NCI-H2081 treated with DMSO at 0.1 percent for 48 hours (cell line): Measurements from ENCODE around the gene CELF3.

ENCODE experiments used
- DNase-seq: peaks from one replicate; lab custom pipeline; 2025; lab: John Stamatoyannopoulos, UW

Gene CELF3

DNA sequence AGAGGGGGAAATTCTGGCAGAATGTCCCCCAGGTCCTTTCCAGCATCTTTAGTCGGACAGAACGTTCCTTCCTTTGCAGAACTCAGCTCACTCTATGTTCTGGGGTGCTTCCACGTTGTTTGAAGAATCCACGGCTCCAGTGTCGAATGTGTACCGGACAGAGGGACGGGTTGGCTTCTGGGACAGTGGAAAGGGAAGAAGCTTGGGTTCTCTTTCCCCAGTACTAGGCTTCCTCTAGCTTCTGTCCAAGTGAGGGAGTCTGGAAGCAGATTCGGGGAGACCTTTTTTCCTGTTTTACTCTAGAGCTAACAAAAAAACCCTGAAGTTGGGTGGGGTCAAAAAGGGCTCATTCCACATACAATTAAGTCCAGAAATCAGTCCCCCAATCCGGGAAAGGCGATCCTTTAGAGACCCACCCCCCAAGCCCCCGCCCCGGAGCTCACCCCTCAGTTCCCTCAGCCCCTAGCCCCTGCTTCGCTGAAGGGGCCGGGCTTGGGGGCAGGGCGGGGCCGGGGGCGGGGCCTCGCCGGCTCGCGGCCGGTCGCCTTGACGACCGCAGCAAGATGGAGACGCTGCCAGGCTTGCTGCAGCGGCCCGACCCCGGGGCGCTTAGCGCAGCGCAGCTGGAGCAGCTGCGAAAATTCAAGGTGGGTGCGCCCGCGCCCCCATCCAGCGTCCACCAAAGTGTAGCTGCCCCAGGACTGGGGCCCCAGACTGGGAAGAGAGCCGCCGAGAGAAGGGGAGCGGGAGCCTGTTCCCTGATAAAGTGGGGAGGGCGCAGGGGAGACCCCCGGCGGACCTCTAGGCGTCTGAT is 4.6 kb upstream of the CELF3 start, which contains the start of gene RIIAD1:
Gene RIIAD1, plus strand, starts transcription at position 549 of the 814 bp plus-strand sequence. Its CDS starts 15 bp downstream, at position 564.
- DNase-seq, result no peak

DNA sequence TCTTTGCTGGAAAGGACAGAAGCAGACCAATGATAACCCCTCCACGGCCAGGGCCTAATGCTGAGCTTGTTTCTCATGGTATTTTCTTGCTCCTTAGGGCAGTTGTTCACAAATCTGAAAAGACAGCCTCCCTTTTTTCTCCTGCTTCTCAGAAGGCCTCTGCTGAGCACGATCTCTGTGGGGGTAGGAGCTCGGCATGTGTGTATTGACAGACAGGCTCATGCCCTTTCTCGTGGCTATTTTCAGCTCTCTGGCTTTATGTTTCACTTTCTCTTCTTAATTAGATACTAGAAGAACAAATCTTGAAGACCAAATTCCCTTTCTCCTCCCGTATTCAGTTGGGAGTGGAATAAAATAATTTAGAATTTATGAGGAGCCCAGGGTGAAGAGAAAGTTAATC is 4.0 kb upstream of the CELF3 start:
- no peak for DNase-seq

DNA sequence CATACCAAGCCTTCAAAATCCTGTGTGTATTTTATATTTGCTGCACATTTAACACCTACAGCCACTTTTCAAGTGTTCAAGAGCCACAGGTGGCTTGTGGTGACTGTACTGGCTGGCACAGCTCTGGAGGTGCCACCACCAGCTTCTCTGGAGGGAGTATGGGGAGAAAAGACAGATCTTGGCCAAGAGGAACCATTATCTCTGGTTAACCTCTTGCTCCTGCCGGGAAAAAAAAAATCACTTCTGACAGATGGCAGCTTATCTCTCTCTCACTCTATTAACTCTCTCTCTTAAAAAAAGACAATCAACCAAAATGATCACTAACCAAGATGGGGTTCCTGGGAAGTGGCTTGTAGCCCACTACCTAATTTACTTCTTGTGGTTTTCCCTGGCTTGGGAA is 3.5 kb upstream of the CELF3 start:
- DNase-seq, result no peak

DNA sequence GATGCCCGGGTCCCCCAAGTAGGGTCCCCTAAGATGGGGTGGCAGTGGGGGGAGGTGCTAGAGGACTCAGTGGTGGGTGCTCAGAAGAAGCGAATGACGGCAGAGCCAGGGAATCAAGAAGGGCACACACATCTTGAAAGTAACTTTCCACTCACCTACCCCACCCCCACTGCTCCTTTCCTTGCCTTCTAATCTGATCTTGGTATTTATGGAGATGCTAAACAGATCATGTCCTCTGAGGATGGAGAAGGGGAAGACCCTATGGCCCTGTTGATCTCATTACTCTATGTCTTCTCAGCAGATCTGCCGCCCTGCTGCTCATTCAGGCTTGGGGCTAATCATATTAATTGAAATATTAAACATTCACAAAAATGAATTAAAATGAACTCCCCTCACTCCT is 2.1 kb upstream of the CELF3 start:
- no peak for DNase-seq

DNA sequence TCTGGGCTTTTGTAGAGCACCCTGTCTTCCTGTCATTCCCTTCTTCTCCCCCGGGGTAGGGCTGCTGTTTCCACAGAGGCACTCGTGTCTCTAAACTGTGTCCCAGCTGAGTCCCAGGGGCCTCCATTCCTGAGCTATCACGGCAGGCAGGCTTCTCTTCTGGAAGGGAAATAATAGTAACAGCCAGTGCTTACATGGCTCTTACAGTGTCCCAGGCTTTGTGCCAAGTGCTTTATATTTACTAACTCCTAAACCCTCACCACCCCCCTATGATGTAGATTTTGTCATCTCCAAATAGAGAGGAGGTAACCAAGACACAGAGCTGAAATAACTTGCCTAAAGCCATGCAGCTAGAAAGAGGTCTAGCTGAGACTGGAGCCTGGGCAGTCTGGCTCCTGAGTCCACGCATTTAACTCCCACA is 1.4 kb upstream of the CELF3 start:
- no peak for DNase-seq

DNA sequence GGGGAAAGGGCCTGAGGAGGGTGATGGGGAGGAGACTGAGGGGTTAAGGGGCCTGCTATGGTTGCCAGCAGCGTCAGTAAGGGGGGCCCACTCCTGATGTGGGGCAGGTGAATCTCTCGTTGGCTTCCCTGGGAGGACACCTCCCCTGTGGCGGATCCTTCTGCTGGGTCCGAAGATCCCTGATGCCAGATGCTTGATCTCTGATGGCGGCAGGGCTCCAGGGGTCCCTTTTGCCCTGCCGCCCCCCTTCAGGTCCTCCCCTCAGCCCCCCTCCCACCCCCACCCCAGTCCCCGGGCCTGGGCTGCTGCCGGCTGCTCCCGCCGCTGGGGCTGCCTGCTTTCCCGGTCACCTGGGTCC is 219 bp downstream of the CELF3 start:
- DNase-seq, result no peak

DNA sequence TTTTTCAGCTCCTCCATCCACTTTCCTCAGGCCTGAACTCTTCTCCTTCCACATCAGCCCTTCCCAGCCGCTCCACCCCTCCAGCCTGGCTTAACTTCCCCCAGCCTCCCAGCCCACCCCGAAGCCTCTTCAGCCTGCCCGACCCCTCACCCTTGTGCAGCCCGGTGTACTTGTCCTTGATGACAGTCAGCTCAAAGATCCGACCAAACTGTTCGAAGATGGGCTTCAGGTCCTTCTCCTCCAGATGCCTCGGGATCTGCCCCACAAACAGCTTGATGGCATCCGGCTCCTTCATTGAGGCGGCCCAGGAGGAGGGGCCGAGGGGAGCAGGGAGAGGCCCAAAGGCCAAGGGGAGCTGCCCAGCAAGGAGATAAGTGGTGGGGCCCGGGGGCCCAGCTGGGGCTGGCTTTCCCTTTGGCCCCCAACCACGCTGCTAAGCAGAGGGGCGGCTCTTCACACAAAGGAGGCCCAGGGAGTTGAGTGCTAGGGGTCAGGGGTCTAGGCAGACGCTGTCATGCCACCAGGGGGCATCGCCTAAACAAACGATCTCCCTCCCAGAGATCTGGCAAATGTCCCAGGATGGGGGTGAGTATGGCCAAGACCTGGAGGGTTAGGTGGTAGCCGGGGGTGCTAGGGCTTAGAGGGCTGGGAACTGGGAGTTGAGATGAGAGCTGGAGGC is 738 bp downstream of the CELF3 start:
- peak; percentile 18 for DNase-seq

DNA sequence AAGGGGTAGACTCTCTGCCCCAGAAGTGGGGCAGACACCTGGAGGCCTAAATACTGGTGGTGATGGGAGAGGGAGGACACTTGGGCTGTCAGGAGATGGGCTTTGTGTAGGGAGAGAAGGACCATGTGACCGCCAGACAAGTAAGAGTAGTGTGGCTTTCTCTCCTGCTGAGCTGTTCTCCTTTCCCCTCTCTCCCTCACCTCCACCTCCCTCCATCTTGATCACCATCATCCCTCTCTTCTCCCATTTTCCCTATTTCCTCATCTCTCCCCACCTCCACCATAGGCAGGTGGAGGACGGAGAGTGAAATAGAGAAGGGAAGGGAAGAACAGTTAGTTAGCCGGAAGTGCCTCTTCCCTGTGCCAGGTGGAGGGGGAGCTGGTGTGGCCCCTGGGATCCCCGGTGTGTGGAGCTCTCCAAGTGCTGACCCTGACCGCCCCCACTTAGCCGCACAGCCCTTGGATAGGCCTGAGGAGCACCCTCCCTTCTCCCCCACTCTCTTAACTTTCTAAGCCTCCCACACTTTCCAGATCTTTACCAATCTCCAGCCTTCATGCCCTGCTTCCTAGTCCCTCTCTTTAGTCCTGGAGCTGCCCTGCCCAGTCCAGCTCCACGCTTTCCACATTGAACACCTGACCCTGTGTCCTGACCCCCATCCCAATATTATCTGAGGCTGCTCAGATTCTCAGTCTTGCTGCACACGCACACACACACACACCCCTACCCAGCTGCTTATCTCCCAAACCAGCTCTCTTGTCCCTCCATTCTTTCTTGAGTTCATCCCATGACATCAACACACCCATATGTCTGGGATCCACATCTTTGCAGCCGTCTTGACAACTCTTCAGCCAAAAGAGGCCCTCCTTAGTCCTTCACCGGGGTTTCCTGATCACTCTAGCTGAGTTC is 1.5 kb downstream of the CELF3 start:
- DNase-seq, result no peak

DNA sequence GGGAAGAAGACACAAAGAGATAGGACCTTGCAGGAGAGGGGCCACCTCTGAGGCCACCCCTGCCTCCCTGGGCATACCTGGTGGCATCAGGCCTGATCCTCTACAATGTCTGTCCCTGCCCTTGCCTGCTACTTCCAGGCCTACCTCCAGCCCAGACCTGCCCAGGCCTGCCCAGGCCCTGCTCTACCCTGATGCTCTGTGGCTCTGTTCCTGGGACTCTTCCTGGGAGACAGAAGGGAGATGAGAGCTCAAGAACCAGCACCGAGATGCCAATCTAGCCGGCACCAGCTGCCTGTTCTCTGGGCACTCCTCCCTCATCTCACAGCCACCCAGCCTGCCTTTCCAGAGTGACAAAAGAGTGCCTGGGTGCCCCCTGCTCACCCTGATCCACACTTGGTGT is 2.7 kb downstream of the CELF3 start:
- DNase-seq, result no peak

DNA sequence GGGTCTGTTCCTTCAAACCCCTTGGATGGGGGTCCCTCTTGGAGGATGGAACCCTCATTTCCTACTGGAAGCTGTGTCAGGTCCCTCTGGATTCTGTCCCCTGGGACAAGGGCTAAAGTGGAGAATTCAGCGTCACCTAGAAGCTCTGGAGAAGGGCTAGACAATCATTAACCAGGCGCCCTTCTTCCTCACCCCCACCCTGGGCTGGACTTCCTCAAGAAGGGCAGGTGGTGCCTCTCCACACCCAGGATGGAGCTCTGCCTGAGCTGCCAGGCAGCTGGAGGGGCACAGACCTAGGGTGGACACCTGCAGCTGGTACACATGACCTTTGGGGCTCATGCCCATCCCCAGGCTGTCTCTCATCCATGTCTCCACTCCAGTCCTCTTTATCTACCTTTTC is 3.6 kb downstream of the CELF3 start:
- DNase-seq, result no peak

DNA sequence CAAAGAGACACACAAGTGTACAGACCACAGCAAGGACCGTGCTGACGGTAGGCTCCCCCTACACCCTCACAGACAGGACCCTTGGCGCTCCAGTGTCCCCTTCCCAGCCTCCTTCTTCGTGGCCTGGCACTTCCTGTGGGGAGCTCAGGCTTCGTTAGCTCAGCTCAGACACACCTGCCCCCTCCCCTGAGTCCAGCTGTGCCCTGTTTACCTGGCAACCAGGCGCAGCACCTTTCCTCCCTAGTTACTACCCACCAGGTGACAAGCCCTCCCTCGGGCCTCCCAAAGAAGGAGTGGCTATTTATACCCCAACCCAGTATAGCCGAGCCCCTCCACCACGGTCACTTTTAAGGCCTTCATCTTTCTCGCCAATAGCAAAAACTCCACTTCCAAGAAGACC is 4.7 kb downstream of the CELF3 start:
- DNase-seq, result peak; percentile 11

DNA sequence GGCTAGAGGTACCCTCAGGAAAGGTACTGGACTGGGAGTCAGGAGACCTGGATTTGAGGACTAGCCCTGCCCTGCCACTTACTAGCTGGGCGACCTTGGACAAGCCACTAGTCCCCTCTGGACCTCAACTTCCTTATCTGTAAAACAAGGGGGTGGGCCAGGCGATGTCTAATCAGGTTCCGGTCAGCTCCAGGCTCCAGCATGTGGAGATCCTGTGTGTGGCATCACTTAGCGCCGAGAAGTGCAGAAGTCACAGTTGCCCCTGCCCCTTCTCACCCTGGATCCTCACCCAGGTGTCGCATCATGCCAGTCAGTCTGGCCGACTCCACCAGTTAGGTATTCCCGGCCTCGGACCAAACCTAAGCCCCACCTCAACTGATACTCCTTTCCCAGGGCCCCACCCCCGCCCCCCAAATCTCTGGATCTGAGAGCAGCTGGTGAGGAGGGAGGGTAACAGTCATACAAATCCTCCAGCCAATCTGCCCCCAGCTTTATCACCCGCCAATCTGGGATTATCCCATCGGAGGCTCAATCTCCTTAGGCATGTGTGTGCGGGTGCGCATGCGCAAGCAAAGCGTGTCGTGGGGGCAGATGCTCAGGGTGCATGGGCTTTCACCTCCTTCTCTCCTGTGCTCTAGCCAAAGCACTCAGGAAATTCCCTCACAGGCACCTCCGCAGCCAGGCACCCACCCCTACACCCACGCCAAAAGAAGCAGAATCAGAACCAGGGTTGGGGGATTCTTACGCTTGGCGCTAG is 5.4 kb downstream of the CELF3 start:
- no peak for DNase-seq

DNA sequence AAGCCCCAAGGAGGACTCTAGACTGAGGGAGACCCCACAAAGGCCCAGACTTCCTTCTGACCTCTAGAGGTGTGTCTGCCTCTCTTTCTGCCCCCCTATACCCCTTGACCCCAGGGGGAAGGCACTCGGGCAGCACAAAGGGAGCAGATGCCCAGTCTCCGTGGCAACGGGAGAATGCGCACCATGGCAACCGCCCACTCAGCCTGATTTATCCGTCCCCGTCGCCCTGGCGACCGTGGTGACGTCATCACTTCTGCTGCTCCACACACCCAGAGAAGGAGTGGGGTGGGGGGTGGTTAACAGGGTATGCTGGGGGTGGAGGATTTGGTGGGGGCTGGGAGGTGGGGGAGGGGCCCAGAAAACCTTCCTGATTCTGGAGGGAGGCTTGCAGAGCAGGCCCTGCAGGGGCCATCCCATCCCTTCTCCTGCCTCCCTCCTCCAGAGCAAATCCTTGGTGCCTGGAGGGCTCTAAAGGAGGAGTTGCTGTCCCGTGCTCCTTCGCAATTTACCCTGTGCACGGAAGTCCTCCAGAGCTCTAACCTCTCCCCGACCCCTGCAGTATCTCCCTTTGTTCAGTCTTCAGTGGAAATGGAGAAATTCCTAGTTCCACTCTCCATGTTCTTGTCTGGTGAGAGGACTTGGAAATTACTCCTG is 6.3 kb downstream of the CELF3 start:
- DNase-seq, result no peak

DNA sequence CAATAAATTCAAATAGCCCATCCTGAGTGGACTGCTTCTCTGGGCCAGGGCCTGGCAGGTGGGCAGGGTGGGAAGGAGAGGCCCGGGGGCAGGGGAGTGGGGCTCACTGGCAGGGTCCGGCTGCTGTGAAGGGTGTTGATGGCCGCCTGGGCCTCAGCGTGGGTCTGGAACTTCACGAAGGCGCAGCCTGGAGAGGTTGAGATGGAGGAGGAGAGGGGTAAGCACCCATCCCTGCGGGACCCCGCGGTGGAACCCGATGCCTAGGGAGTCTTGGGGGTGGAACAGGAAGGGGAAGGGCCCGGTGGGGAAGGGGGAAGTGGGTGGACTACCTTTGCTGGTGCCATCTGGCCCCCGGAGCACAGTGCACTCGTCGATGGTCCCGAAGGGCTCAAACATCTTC is 7.7 kb downstream of the CELF3 start:
- DNase-seq, result no peak

DNA sequence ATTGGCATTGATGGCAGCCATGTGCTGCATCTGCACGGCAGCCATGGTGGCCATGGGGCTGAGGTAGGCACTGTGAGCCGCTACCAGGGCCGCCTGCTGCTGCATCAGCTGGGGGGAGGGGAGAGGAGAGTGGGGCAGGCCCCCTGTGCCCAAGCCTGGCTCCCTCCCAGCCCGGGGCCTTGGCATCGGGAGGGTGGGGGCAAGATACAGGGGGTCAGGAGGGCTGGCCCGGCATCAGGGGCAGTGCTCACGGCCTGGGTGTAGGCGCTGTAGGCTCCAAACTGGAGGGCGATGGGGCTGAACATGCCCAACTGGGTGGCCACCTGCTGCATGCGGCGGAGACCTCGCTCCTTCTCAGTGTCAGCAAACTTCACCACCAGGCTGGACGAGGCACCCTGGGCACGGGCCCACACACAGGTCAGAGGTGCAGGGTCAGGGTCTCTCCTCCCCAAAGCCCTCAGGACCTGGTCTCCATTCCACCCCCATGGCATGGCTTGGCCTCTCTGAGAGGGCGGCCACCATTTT is 9.0 kb downstream of the CELF3 start:
- no peak for DNase-seq

DNA sequence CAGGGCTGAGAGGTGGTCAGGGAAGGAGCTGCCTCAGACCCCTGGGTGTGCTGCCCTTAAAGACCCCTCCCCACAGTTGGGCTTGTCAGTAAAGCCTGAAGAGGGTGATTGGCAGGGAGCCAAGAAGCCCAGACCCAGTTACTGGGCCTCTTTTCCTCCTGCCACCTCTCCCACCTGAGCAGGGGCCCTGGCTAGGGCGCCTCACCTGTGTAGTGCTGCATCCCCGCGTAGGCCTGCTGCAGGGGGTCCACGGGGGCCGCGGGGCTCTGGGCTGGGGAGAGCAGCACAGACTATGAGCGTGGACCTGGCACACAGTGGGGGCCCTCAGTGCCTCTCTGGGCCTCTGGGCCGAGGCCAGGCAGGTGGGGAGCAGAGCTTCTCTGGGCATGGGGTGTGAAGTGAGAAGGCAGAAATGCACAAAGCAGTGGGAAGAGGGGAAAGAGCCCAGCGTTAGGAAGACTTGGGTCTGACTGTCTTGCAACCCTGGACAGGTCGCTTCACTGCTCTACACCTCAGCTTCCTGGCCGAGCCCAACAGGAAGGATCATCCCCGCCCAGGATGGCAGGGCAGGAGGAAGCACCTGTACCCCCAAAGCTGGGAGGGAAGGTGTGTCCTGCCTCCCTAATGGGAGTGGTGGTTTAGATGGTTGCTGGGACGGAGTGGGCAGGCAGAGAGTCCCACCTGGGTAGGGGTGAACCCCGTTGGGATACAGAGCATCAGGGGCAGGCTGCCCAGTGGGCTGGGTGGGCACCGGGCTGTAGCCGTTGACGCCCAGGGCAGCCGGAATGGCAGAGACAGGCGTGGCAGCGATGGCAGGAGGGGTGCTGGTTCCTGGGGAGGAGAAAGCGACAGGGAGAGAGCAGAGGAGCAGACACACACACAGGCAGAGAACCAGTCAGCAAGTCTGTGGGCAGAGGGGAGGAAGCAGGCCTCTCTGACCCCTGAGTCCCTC is 9.9 kb downstream of the CELF3 start:
- no peak for DNase-seq

DNA sequence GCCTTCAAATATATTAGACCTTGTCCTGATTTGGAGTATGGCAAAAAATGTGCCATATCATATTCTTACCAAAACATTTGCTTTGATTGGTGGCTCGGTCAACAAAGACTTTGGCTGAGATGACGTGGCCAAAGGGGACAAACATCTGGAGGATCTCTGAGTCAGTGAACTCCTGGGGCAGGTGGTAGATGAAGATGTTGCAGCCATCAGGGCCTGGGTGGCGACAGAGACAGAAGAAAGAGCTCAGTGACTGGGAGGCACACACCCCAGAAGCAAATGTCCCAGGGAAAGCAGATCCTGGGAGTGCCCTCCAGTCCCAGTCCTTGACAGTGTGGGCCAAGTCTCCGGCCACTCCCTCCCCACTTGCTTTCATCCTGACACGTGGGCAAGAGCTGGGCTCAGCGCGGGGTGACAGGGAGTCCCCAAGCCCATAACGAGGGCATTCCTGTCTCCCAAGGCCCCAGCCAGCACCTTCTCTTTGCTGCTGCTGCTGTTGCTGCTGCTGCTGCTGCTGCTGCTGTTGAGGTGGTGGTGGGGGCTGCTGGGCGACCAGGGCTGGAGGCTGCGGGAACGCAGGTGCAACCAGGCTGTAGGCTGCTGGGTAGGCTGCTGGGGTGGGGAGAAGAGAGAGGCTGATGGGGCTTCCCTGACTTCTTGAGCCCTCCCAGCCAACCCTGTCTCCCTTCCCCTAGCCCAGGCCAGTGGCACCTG is 10.7 kb downstream of the CELF3 start:
- DNase-seq, result no peak

DNA sequence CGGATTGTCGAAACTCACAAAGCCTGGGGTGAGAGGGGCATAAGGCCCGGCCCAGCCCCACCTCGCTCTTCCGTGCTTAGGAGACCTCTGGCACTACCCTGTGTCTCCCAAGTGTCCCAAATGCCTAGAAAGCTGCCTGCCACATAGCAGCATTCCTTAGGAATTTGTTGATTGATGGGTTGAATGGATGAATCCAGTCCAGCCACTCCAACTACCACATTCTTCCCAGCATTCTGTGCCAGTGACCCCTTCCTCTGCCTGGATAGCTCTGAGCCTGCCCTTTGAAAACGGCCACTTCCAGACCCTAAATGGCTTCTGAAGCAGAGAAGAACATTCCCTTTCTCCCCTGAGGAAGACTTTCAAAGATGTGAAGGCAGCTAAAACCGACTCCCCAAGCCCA is 11.5 kb downstream of the CELF3 start:
- DNase-seq, result no peak

DNA sequence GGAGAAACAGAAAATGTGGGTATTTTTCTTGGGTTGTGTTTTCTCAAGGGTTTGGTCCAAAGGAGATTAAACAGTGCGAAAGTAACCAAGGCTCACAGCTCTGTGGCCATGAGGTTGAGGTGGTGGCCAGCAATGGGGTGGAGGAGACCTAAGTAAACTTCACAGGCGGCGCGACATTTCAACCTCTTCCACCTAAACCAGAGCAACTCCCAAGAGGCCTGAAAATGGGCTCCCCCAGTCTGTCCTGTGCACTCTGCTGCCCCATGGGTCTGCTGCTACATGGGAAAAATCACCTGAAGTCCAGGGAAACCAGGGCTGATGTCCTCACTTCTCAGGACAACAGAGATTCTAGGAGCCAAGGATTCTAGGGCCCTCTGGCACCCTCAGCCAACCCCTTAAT is 12.4 kb downstream of the CELF3 start:
- DNase-seq, result no peak
